Testis (tissue), 2 donors: ENCODE results near the gene CDKAL1.

ENCODE experiments used
- CTCF ChIP-seq, 3 experiments: fragments of 450-650 bp in 2 of 3; fragments of 200-600 bp in 1 of 3; sonication (generic) in 1 of 3; IDR thresholded peaks; one replicate each; pipeline ENCODE4 v1.5.1; 2016 to 2019; ENCODE audit warnings: antibody characterized with exemption in 3 of 3, mild to moderate bottlenecking in 2 of 3, moderate library complexity in 1 of 3
- POLR2A ChIP-seq: fragments of 450-650 bp; IDR thresholded peaks from one replicate; pipeline ENCODE4 v1.6.1; 2017; ENCODE audit warnings: antibody characterized with exemption, mild to moderate bottlenecking, moderate library complexity

GRCh38 chr6:20687494-20687893 lies 153.2 kb downstream of the CDKAL1 start:
- TF ChIP-seq CTCF (IDR thresholded peaks at IDR 0.05), result no peak
- TF ChIP-seq POLR2A, result no peak
